Panc1 (cell line): ENCODE measurements around the gene NCDN. TPM values are rescaled to one million over a fixed set of nuclear protein-coding genes. Genes with fewer than 3 reads are reported as not detected.

Experiments
- ATAC-seq: fragments of 200-7000 bp; cut with Tn5 transposase; 2 replicates; pipeline ENCODE4 v1.9.1; 2020; ENCODE audit warnings: mild to moderate bottlenecking, moderate library complexity
- BruUV-seq: library from RNA; stranded (reverse); fragments of 400-500 nt; replicated peaks from 2 replicates; lab custom pipeline; 2021; lab: Mats Ljungman, UMichigan
- CTCF ChIA-PET: fragments of 300-600 bp; sonication (Branson Sonifier 250); formaldehyde crosslinking; loops from one replicate; lab custom pipeline; 2022; ENCODE audit warnings: antibody characterized with exemption; lab: Charles Lee
- POLR2A ChIA-PET: fragments of 300-600 bp; sonication (Branson Sonifier 250); formaldehyde crosslinking; loops from one replicate; lab custom pipeline; 2022; ENCODE audit warnings: antibody characterized with exemption; lab: Charles Lee
- DNase-seq: peaks from one replicate; pipeline ENCODE4 v3.0.0-alpha.2; 2010; ENCODE audit warnings: low read depth, low spot score
- H3K27ac ChIP-seq: 2 replicates; pipeline ENCODE4 v1.5.1; 2011; ENCODE audit warnings: mild to moderate bottlenecking, low read length, inconsistent platforms
- H3K27me3 ChIP-seq: fragments of 200-500 bp; sonication (Bioruptor generic); 2 replicates; pipeline ENCODE4 v1.6.0; 2014; ENCODE audit warnings: low read length, inconsistent platforms; ENCODE audit not compliant: control insufficient read depth, insufficient read depth
- H3K36me3 ChIP-seq: fragments of 200-500 bp; sonication (Bioruptor generic); 2 replicates; pipeline ENCODE4 v1.5.1; 2014; ENCODE audit warnings: inconsistent platforms, mild to moderate bottlenecking, low read length, moderate library complexity; ENCODE audit not compliant: control insufficient read depth, insufficient read depth
- H3K4me1 ChIP-seq: 2 replicates; pipeline ENCODE4 v1.5.1; 2011; ENCODE audit warnings: inconsistent platforms, mild to moderate bottlenecking, low read length, moderate library complexity; ENCODE audit not compliant: control insufficient read depth, insufficient read depth
- H3K4me3 ChIP-seq, 2 experiments: 2 replicates each; pipeline ENCODE4 v1.5.1; 2011 to 2012; ENCODE audit warnings: low read depth in 2 of 2, low read length in 2 of 2, mild to moderate bottlenecking in 2 of 2, inconsistent platforms in 1 of 2, moderate library complexity in 1 of 2
- H3K9me3 ChIP-seq: fragments of 200-500 bp; sonication (Bioruptor generic); 2 replicates; pipeline ENCODE4 v1.5.1; 2014; ENCODE audit warnings: low read depth, mild to moderate bottlenecking, inconsistent platforms, low read length, moderate library complexity; ENCODE audit not compliant: control insufficient read depth, insufficient read depth
- POLR2AphosphoS5 ChIP-seq: IDR thresholded peaks from 2 replicates; pipeline ENCODE4 v1.6.1; 2012; ENCODE audit warnings: mild to moderate bottlenecking, low read depth, low read length, moderate library complexity
- SIN3A ChIP-seq: IDR thresholded peaks from 2 replicates; pipeline ENCODE4 v1.6.1; 2012; ENCODE audit warnings: low read depth, mild to moderate bottlenecking, low read length, moderate library complexity, borderline replicate concordance; ENCODE audit not compliant: insufficient read depth
- TCF7L2 ChIP-seq: IDR thresholded peaks from 2 replicates; pipeline ENCODE4 v1.6.1; 2011; ENCODE audit warnings: mild to moderate bottlenecking, low read depth, low read length, inconsistent platforms
- in situ Hi-C: cut with HindIII; loops from 2 replicates; pipeline ENCODE4 v1.10.0; 2016; ENCODE audit warnings: low sequenced_read_pairs, low pct_unique_long_range_greater_than_20kb
- intact Hi-C: fragments of 100-400 bp; cut with micrococcal nuclease; formaldehyde crosslinking; loops from one replicate; pipeline ENCODE4 v1.10.0; 2022; ENCODE audit not compliant: unreplicated experiment
- total RNA-seq: library from RNA; stranded (reverse); gene quantifications from one replicate; pipeline ENCODE4 v1.2.1, GENCODE V29; 2021; ENCODE audit not compliant: unreplicated experiment
- TF ChIP-seq, protein P1 (sequence below): fragments of 450-650 bp; IDR thresholded peaks from 2 replicates; pipeline ENCODE4 v1.5.1; 2017; ENCODE audit warnings: mild to moderate bottlenecking
- TF ChIP-seq, protein P2 (sequence below), 2 experiments: IDR thresholded peaks; 2 replicates each; pipeline ENCODE4 v1.6.1; 2011 to 2012; ENCODE audit warnings: low read depth in 2 of 2, control low read depth in 1 of 2, low read length in 1 of 2, mild to moderate bottlenecking in 1 of 2, moderate library complexity in 1 of 2; ENCODE audit not compliant: insufficient read depth in 1 of 2

The NCDN gene
- total RNA-seq, 1 experiment from 2014 or later = 64.1 TPM

DNA sequence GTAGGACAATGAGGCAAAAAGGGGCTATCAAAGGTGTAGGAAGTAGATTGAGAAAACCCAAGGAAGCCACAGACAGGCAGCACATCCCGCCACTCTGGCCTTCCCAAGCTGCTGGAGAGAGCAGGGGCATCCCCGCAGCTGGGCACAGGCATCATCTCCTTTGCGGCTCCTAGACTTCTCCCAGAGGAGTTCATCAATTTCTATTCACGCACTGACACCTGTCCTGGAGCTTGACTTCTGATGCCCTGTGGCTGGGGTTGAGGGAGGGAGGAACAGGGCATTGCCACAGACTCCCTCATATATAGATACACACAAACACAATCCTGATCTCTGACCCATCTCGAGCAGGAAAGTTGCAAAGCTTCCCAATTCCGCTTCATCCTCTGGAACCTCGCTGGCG is 13.7 kb downstream of the NCDN start:
- no peaks in the 10 kb centered on the region for H3K27me3 ChIP-seq
- H3K4me3 ChIP-seq = no peak overlapping the region
- ATAC-seq (no peak), DNase-seq (no peak)
- intact Hi-C loops = no loop called here
- POLR2A ChIA-PET = no interaction called here
- H3K9me3 ChIP-seq = no peaks in the 10 kb centered on the region
- H3K36me3 ChIP-seq = no peaks in the 10 kb centered on the region
- no peak overlapping the region for H3K27ac ChIP-seq
- BruUV-seq = no TSS peak
- in situ Hi-C loops = no loop called here
- CTCF ChIA-PET = interaction anchor here (0.6 to 0.7 kb wide), 2 partner anchors 120 to 203 kb away, joined by 4 to 13 read pairs; no protein-coding TSS in a partner anchor
- TF ChIP-seq, protein P1, sequence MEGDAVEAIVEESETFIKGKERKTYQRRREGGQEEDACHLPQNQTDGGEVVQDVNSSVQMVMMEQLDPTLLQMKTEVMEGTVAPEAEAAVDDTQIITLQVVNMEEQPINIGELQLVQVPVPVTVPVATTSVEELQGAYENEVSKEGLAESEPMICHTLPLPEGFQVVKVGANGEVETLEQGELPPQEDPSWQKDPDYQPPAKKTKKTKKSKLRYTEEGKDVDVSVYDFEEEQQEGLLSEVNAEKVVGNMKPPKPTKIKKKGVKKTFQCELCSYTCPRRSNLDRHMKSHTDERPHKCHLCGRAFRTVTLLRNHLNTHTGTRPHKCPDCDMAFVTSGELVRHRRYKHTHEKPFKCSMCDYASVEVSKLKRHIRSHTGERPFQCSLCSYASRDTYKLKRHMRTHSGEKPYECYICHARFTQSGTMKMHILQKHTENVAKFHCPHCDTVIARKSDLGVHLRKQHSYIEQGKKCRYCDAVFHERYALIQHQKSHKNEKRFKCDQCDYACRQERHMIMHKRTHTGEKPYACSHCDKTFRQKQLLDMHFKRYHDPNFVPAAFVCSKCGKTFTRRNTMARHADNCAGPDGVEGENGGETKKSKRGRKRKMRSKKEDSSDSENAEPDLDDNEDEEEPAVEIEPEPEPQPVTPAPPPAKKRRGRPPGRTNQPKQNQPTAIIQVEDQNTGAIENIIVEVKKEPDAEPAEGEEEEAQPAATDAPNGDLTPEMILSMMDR = no peak
- TF ChIP-seq TCF7L2 = no peak
- no peak for TF ChIP-seq POLR2AphosphoS5
- TF ChIP-seq SIN3A = no peak
- TF ChIP-seq, protein P2, sequence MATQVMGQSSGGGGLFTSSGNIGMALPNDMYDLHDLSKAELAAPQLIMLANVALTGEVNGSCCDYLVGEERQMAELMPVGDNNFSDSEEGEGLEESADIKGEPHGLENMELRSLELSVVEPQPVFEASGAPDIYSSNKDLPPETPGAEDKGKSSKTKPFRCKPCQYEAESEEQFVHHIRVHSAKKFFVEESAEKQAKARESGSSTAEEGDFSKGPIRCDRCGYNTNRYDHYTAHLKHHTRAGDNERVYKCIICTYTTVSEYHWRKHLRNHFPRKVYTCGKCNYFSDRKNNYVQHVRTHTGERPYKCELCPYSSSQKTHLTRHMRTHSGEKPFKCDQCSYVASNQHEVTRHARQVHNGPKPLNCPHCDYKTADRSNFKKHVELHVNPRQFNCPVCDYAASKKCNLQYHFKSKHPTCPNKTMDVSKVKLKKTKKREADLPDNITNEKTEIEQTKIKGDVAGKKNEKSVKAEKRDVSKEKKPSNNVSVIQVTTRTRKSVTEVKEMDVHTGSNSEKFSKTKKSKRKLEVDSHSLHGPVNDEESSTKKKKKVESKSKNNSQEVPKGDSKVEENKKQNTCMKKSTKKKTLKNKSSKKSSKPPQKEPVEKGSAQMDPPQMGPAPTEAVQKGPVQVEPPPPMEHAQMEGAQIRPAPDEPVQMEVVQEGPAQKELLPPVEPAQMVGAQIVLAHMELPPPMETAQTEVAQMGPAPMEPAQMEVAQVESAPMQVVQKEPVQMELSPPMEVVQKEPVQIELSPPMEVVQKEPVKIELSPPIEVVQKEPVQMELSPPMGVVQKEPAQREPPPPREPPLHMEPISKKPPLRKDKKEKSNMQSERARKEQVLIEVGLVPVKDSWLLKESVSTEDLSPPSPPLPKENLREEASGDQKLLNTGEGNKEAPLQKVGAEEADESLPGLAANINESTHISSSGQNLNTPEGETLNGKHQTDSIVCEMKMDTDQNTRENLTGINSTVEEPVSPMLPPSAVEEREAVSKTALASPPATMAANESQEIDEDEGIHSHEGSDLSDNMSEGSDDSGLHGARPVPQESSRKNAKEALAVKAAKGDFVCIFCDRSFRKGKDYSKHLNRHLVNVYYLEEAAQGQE (IDR thresholded peaks at IDR 0.05; ENCODE audit: insufficient read depth in 1 of 2, low read depth in 2 of 2, low read length in 1 of 2) = no peak
- peaks cover 4% of the 10 kb centered on the region for H3K4me1 ChIP-seq

DNA sequence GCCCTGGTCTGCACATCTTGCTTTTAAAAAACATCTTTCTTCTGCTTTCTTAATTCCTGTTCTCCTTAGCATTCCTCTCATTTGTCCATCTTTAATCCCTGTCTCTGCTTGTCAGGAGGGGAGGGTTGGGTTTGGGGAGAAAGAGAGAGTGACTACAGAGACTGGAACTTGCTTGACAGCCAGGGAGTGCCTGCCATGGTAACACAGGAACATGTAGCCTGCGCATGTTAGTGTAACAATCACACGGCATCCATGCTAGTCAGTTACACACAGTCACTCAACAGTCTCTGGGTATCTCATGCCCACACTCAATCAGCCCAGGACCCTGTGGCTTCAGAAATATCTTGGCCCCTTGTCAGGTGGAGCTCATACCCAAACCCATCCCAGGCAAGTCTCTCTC is 14.7 kb downstream of the NCDN start:
- no peak overlapping the region for H3K27ac ChIP-seq
- no peaks in the 10 kb centered on the region for H3K9me3 ChIP-seq
- in situ Hi-C loops = no loop called here
- ATAC-seq (no peak), DNase-seq (no peak)
- no peak overlapping the region for H3K4me3 ChIP-seq
- no TSS peak for BruUV-seq
- POLR2A ChIA-PET = interaction anchor here (0.5 kb wide), 1 partner anchor 378 kb away, joined by 5 read pairs; no protein-coding TSS in a partner anchor
- CTCF ChIA-PET = interaction anchor here (1.2 kb wide), 1 partner anchor 8 kb away, joined by 4 read pairs; no protein-coding TSS in a partner anchor
- TF ChIP-seq POLR2AphosphoS5 (no peak), SIN3A (no peak), TCF7L2 (no peak)
- TF ChIP-seq, protein P1 = no peak
- TF ChIP-seq, protein P2 (IDR thresholded peaks at IDR 0.05; ENCODE audit: insufficient read depth in 1 of 2, low read depth in 2 of 2, low read length in 1 of 2) = no peak
- no peaks in the 10 kb centered on the region for H3K36me3 ChIP-seq
- H3K27me3 ChIP-seq = no peaks in the 10 kb centered on the region
- intact Hi-C loops = no loop called here
- H3K4me1 ChIP-seq = peaks cover 4% of the 10 kb centered on the region
